HG03108 (cell line): Measurements from ENCODE around the gene KCNK13.

Experiments used
- ATAC-seq: cut with Tn5 transposase; IDR thresholded peaks from one replicate; pipeline ENCODE4 v1.9.1; 2021; ENCODE audit warnings: moderate library complexity; ENCODE audit not compliant: unreplicated experiment

Gene KCNK13

DNA sequence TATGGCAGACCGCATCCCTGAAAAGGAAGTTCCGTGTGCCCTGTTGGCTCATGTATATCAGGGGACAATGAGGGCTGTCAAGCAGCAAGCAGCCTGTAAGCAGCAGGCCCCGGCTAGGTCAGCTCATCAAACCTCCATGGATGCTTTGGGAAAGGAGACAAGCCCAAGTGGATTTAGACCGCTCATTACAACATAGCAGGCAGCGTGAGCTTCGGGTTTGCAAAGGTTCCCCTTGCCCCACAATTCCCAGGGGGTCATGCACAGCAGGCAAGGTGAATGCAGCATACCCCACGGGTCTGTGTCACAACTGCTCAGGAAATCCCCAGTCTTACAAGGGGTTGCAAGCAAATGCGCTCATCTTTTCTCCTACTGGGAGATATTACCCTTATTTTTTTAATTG is 54.6 kb downstream of the KCNK13 start:
- ATAC-seq, result no peak

DNA sequence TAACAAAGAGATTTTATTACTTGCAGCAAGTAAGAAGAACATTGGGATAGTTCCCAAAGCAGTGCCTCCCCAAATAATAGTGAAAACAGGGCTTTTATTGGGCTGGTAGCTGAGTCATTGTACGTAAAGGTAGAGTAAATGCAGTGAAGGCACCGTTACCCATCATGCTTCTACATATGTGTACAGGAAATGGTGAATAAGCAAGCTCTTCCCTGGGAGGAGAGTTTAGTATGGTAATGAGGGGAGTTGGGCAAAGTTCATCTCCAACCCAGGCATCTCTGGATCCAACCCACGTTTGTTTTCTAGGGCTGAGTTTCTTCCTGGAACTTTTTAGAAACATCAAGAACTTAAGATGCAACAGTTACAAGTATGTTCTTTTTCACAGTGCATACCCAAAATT is 56.2 kb downstream of the KCNK13 start:
- ATAC-seq, result no peak

DNA sequence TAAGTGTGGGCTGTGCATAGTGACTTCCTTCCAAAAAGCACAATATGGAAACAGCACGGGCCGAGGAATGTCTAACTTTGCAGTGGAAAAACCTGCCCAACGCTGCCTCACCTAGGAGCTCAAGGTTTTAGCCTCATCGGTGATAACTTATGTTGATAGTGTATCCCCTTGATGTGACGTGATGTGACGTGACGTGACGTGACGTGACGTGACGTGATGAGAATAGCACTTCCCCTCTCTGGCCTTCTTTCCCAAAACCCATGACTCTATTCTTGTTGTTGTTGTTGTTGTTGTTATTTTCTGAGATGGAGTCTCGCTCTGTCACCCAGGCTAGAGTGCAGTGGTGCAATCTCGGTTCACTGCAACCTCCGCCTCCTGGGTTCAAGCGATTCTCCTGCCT is 64.5 kb downstream of the KCNK13 start:
- ATAC-seq, result no peak

DNA sequence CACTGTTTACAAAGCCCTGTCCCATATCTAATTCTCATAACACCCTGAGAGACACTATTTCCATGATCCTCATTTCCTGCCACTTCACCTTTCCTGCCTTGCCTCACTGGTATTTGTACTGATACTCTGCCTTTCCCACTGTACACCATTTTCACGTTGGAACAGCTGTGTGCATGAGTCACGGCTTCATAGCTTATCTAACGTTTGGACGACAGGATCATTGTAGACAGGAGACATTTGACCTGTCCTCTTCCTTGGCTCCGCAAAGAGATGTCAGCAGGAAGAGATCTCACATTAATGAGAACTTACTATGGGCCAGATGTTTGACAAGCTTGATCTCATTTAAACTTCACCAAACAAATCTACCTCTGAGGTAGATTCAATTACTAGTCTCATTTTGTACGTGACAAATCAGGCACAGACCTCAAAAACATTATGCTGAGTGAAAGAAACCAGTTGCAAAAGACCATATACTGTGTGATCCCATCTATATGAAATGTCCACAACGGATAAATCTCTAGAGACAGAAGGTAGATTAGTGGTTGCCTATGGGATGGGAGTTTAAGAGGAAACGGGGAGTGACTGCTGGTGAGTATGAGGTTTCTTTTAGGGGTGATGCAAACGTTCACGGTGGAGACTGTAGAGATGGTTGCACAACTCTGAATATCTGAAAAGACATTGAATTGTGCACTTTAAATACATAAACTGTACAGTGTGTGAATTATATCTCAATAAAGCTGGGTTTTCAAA is 71.2 kb downstream of the KCNK13 start:
- ATAC-seq, result no peak

DNA sequence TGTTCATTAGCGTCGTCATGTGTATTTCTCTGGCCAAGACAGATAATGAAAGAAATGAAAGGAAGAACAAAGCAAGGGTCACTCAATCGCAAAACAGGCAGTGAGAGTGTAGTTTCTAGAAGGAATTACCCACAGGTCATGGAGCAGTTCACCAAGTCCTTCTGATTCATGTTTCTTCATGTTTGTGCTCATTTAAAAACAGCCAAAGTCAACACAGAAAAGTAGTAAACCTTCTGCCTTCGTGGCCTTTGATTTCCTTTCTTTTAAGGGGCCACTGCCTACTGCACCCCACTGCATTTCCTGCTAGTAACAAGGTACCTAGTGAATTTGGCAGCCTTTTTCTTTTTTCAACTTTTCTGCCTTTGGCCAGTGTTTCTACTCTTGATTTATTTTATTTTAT is 75.1 kb downstream of the KCNK13 start:
- ATAC-seq, result no peak

DNA sequence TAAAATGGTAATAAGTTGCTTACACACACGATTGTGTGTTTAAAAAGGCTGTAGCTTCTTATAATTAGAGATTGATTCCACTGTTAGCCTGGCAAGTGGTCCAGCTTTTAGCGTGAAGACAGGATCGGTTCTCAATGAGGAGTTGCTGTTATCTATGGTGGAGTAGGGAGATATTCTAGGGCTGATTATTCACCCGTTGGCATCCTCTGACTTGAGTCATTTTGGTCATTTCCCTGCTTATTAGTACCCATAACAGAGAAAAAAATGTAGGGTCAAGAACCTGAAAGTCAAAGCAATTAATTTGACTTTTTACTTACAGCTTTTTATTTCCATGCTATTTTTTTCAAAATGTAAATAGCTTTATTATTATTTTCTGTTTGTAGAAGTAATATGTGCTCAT is 76.0 kb downstream of the KCNK13 start:
- ATAC-seq, result no peak

DNA sequence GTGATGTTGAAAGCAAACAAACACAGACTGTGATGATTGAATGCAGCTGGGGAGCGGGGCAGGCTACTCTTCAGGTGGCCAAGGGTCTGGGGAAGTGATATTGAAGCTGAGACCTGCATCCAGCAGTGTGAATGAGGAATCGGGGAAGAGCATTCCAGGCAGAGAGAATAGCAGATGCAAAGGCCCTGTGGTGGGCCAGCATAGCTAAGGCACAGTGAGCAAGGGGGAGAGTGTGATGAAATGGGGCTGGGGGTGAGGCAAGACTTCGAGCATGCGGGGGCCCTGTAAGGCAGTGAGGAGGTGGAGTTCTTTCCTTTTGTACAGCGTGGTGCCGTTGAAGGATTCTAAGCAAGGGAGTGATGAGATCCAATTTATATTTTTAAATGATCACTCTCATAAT is 77.4 kb downstream of the KCNK13 start:
- ATAC-seq, result no peak

DNA sequence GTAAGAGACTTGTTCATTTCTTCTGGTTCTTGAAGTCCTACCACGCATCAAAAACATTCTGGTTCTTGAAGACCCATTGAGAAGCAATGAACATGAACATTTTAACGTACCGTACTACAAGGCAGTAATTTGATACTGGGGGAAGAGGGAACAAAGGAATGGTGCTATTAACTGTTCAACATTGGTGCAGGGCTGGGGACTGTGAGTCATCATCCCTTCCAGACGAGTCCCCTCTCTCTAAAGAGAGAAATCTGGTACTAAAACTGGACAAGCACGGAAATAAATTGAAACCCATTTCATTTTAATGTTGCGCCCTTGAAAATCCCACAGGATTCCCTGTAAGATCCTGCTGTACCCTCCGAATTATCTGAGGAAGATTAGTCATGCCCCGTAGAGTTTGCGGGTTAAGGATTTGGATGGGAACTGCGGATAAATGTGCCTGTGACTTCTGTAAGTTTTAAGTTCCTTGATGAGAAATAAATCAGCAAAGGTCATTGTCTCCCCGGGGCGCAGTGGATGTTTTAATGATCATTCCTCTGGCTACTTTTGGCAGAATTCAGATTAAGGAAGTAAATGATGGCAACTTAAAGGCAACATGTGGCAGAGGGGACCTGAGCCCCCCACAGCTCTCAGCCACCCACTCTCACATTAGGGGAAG is 78.6 kb downstream of the KCNK13 start:
- ATAC-seq, result no peak

DNA sequence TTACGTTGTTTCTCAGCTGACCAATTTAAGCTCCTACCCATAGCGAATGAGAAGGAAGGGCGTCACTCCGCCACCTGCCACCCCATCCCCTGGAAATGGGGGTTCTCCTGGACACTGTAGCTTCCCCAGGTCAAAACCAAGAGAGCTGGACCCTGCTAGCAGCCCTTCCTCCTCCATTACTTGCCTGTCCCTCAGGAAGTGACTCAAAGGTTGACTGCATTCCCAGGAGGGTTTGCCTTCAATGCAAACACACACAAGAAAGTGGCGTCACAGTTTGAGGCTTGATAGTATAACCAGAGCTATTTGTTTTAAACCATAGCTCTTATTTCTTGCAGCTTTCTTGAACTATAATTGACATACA is 79.1 kb downstream of the KCNK13 start:
- no peak for ATAC-seq

DNA sequence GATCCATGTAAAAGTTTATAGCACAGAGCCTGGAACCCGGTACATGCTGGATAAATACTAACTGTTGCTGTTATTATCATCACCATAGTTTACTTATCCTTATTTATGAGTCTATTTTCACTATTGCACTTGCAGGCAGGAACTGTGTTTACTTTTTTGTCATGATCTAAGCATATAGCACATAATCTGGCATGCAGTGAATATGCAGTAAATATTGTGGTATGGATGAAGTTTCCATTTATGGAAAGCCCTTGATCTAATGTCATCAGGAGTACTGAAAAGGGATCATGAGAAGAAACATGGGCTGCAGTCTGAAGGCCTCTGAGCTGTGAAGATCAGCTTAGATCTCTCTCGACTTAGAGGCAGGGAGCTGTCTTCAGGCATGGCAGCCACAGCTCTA is 91.6 kb downstream of the KCNK13 start:
- ATAC-seq, result no peak

DNA sequence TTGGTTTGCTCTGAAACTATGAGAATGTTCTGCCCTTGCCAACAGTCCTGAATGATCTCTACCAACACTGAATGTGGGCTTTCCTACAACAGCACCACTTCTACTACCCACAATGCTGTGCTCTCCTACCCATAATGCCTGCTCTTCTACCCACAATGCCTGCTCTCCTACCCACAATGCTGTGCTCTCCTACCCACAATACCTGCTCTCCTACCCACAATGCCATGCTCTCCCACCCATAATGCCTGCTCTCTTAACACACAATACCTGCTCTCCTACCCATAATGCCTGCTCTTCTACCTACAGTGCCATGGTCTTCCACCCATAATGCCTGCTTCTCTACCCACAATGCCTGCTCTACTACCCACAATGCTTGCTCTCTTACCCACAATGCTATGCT is 92.3 kb downstream of the KCNK13 start:
- no peak for ATAC-seq

DNA sequence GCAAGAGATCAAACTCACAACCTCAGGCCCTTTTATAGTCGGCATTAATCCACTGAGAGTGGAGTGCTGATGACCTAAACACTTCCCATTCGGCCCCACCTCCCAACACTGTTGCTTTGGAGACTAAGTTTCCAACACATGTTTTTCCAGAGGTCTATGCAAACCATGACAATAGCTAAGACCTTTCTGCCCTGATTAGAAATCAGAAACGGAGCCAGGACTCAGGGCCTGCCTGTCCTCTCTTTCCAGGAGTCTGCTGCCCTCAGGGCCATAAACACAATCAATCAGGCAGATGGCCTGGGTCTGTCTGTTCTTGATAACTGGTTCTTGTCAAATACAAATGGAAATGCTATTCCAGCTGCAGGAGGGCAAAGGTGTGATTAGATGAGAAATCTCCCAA is 97.4 kb downstream of the KCNK13 start:
- no peak for ATAC-seq

DNA sequence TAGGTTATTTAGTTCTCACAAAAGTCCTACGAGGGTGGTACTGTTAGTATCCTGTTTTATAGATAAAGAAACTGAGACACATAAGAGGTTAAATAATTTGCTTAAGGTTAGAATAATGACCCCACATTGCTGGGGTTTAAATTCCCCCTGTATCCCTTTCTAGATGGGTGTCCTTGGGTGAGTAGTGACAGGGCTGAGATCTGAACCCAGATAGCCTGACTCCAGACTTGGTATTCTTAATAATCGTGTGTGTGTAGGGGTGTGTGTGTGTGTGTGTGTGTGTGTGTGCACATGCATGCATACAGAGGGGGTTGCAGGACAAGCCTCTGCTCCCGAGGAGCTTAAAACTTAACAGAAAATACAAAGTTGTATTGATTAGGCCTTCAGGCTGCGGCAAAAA is 97.9 kb downstream of the KCNK13 start:
- no peak for ATAC-seq

DNA sequence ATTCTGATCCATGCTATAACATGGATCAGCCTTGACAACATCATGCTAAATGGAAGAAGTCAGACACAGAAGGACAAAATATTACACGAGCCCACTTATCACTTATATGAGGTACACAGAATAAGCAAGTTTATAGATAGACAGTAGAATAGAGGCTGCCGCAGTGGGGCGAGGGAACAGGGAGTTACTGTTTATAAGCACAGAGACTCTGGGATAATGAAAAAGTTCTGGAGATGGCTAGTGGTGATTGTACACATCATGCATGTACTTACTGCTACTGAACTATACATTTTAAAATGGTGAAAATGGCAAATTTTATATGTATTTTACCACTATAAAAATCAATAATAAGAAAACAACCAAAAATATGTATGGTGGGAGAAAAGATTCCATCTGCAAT is 99.3 kb downstream of the KCNK13 start:
- no peak for ATAC-seq

DNA sequence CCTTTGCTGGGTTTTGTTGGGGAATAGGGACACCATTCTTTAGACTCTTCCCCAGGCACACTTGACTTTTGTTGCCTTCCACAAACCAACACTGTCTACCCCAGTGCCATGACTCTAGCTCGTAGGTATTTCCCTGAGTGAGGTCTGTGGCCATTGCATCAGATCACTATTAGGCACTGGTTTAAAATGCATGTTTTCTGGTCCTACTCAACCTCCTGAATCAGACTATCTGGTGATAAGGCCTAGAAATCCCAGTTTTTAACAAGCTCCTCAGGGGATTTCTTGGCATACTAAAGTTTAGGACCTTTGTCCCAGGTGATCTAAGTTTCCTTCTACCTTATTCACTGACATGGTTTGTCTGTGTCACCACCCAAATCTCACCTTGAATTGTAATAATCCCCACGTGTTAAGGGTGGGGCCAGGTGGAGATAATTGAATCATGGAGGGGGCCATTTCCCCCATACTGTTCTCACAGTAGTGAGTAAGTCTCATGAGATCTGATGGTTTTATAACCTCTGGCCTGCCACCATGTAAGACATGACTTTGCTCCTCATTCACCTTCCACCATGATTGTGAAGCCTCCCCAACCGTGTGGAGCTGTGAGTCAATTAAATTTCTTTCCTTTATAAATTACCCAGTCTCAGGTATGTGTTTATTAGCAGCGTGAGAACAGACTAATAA is 106.8 kb downstream of the KCNK13 start:
- no peak for ATAC-seq

DNA sequence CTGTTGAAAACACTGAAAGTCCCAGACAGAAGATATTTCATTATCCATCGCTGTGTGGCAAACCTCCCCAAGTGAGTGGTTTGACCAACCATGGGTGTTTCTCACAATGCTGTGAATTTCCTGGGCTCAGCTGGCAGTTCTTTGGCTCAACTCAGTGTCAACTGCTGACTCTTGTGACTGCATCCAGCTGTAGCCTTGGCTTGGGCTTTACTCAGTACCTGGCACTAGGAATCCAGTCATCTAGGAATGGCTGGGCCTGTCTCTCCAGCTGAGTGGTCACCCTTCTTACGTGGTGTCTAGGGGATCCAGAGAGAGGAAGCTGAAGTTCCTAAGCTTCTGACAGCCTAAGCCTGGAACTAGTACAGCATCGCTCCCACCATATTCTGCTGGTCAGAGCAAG is 113.8 kb downstream of the KCNK13 start:
- no peak for ATAC-seq

DNA sequence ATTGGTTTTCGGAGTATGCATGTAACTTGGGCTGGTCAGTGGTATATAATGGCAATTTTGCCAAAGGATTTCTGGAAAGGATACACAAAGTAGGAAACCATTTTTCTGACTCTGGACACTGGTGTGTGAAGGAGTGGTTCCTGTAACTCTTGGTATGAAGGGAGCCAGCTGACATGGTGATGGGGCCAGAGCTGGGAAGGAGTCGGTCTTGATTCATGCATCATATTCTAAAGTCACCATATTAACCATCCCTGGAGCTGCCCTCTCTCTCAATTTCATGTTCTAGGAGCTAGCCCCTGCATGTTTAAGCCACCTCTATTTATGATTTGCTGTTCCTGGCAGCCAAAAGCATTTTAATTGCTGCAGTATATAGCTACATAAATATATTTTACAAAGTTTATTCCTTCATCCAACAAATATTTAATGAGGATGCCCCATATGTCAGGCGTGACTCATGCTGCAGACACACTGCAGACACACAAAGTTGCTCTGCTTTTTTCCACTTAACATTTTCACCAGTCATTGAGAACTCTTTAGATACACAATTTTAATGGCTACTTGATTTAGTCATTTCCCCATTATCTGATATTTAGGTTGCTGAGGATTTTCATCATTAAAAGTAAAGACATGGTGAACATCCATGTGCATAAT is 115.9 kb downstream of the KCNK13 start:
- no peak for ATAC-seq

DNA sequence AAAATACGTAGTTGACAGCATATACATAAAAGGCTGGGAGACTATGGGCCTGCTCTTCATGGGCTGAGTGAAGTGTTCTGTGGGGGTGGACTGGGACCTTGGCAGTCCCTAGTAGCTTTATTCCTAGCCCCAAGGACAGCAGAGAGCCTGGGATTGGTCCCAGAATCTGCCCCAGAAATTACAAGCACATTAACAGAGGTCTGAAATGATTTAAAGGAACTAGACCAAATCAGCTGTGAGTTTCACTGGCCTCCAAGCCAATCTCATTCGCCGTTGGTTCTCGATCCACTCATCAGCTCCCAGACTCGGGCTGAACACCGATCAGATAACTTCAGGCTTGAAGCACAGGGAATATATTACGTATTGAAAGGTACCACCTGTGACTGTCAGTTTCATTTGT is 117.6 kb downstream of the KCNK13 start:
- ATAC-seq, result no peak

DNA sequence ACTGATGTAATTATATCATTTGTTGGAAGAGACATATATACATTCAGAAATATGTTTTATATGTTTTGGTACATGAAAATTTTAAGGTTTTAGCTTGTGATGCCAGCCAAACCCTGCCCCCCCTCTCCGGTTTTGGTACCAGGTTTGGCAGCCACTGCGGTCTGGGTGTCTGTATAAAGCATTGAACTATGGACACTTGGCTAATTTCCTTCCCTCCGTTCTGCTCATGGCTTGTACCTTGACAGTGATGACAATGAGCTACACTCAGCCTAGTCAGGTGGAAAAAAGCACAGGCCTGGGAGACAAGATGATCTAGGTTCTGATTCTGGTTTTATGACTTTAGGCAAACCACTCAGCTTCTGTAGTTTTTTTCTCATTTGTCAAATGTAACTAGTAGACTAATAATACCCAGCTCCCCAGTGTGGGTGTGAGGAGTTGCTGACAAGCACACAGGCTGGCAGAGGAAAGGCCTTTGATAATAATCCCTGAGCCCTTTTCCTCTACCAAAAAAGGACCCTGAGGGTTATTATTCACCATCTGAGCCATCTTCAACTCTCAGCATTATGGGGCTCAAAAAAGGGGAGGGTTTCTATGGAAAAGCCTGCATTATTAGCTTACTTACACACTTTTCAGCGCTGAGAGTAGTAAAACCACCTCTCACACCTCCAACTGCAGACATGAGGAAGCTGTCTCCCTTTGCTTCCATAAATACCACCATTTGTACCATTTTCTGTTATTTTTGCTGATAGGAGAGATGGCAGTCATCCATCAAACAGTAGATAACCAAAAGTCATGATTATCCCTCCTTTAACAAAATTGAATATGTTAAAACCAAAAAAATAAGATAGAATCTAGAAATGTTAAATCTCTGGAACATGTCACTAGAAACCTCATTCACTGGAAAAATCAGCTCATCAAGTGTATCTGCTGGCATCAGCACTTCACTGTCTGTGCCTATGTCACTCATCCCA is 118.3 kb downstream of the KCNK13 start:
- ATAC-seq, result no peak

DNA sequence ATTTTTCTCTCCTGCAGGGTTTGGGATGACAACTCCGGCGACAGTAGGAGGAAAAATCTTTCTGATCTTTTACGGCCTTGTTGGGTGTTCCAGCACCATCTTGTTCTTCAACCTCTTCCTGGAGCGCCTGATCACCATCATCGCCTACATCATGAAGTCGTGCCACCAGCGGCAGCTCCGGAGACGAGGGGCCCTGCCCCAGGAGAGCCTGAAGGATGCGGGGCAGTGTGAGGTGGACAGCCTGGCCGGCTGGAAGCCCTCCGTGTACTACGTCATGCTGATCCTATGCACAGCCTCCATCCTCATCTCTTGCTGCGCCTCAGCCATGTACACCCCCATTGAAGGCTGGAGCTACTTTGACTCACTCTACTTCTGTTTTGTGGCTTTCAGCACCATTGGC is 122.3 kb downstream of the KCNK13 start:
- no peak for ATAC-seq
